ENCODE measurements around the gene ADK. TPM values are rescaled to one million over a fixed set of nuclear protein-coding genes. Genes with fewer than 3 reads are reported as not detected.
A peak's percentile ranks its signal among the peaks of the same experiment; 100 is the strongest.
"Not testable (repeated sequence)": the region's sequence is repeated elsewhere in the genome, so short reads cannot be mapped to it uniquely, and the experiment has no call there.

ADK gene
- total RNA-seq, 1 experiment from 2014 or later, result 48.6 TPM

DNA sequence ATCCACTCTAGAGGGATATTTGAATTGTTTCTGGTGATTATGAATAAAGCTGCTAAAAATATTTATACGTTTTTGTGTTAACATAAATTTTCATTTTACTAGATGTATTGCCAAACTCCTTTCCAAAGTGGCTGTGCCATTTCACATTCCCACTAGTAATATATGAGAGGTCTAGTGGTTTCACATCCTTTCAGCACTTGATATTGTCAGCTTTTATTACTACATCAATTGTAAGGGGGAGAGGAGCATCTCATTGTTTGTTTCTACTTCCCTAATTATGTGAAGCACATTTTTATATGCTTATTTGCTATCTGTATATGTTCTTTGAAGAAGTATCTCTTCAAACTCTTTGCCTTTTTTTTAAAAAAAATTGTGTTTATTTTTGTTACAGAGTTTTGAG lies 184.5 kb downstream of the ADK start:
- Histone ChIP-seq H3K4me1 (no peaks in the 10 kb centered on the region), H3K4me3 (no peak overlapping the region), H3K36me3 (no peaks in the 10 kb centered on the region; the same call in 1 of the 2 replicates), H3K9me3 (replicated peaks) (no peaks in the 10 kb centered on the region), H3K27me3 (no peaks in the 10 kb centered on the region), H3K27ac (no peak overlapping the region)
- DNase-seq, result no peak

DNA sequence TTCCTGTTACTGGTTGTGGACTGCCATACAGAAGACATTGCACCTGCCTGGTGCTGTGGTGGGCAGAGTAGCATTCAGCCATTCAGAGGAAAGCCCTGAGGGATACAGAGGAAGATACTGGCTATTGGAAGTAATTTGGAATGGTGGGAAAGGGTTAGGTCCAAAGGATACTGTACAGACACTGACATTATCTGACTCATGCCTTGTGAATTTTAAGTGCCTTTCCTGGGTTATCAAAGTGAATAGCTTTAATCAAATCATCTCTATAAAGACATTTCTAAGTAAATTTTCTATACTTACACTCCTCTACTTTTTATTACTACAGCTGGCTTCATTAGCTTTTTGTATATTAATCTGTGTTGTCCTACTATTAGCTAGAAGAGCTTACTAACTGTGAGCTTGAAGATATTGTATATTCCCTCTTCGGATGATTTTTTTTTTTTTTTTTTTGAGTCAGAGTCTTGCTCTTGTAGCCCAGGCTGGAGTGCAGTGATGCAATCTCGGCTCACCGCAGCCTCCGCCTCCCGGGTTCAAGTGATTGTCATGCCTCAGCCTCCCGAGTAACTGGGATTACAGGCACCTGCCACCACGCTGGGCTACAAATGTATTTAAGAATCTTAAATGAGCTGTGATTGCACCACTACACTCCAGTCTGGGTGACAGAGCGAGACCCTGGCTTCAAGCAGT lies 186.5 kb downstream of the ADK start:
- Histone ChIP-seq H3K27me3 (no peaks in the 10 kb centered on the region), H3K27ac (no peak overlapping the region), H3K36me3 (no peaks in the 10 kb centered on the region), H3K4me3 (no peak overlapping the region), H3K9me3 (replicated peaks) (no peaks in the 10 kb centered on the region), H3K4me1 (no peaks in the 10 kb centered on the region)
- DNase-seq, result no peak

DNA sequence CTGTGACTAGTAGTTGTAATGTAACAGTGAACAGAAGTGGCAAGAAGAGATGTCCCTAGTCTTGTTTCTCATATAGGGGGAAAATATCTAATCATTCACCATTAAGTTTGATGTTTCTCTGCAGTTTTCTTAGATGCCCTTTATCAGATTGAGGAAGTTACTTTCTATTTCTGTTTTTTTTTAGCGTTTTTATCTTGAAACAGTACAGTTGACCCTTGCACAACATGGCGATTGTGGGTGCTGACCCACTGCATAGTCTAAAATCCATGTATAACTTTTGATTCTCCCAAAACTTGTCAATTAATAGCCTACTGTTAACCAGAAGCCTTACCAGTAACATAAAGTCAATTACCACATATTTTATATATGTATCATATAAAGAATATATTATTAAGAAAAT lies 192.0 kb downstream of the ADK start:
- 0 out of 2 replicates have a peak, but pooled peaks cover 2% of the 10 kb centered on the region for H3K36me3 ChIP-seq
- DNase-seq, result no peak
- no peaks in the 10 kb centered on the region for H3K27me3 ChIP-seq
- no peaks in the 10 kb centered on the region for H3K4me1 ChIP-seq
- H3K27ac ChIP-seq, result no peak overlapping the region
- no peak overlapping the region for H3K4me3 ChIP-seq
- H3K9me3 ChIP-seq (replicated peaks), result peaks cover 10% of the 10 kb centered on the region; the same call in 1 of the 2 replicates

DNA sequence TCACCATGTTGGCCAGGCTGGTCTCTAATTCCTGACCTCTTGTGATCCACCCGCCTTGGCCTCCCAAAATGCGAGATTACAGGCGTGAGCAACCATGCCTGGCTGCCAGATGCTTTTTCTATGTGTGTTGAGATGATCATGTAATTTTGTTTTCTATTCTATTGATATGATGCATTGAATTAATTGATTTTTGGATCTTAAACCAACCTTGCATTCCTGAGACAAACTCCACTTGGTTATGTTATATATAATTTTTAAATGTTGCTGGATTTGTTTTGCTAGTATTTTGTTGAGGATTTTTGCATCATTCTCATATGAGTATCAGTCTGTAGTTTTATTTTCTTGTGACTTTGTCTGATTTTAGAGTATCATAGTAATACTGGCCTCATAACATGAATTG lies 192.8 kb downstream of the ADK start:
- peaks cover 10% of the 10 kb centered on the region; the same call in 1 of the 2 replicates for H3K9me3 ChIP-seq (replicated peaks)
- no peaks in the 10 kb centered on the region for H3K4me1 ChIP-seq
- no peaks in the 10 kb centered on the region for H3K27me3 ChIP-seq
- 0 out of 2 replicates have a peak, but pooled peaks cover 2% of the 10 kb centered on the region for H3K36me3 ChIP-seq
- no peak overlapping the region for H3K4me3 ChIP-seq
- H3K27ac ChIP-seq, result no peak overlapping the region
- DNase-seq, result no peak

DNA sequence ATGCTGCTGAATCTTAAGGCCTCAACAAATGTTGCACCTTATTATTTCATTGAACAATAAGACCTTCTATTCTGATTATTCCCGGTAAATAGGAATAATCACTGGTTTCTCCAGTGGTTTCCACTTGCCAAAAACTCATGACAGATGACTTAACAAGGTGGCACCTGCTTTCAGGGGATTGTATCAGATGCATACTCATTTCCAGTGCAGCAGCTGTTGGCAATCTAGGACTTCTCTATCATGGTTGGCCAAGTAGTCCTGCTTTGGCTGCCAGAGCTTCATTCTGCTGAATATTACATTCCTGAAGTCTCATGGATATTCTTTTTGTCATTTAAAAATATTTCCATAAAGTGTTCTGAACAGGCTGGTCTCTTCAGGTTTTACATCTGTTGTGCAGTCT lies 193.3 kb downstream of the ADK start:
- Histone ChIP-seq H3K27me3 (no peaks in the 10 kb centered on the region), H3K27ac (no peak overlapping the region), H3K4me3 (no peak overlapping the region), H3K36me3 (0 out of 2 replicates have a peak, but pooled peaks cover 2% of the 10 kb centered on the region), H3K9me3 (replicated peaks) (peaks cover 10% of the 10 kb centered on the region; the same call in 1 of the 2 replicates), H3K4me1 (no peaks in the 10 kb centered on the region)
- peak in 1 of 2 experiments; percentile 4 for DNase-seq

DNA sequence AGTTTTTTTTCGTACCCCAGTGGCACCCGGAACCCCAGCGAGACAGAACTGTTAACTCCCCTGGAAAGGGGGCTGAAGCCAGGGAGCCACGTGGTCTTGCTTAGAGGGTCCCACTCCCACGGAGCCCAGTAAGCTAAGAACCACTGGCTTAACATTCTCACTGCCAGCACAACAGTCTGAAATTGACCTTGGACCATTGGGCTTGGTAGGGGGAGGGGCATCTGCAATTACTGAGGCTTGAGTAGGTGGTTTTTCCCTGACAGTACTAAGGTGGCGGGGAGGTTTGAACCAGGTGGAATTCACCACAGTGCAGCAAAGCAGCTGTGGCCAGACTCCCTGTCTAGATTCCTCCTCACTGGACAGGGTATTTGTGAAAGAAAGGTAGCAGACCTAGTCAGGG lies 196.5 kb downstream of the ADK start:
- H3K36me3 ChIP-seq, result 0 out of 2 replicates have a peak, but pooled peaks cover 2% of the 10 kb centered on the region
- H3K27ac ChIP-seq, result no peak overlapping the region
- no peak overlapping the region for H3K4me3 ChIP-seq
- no peaks in the 10 kb centered on the region for H3K27me3 ChIP-seq
- no peak for DNase-seq
- H3K4me1 ChIP-seq, result no peaks in the 10 kb centered on the region
- H3K9me3 ChIP-seq (replicated peaks), result peaks cover 10% of the 10 kb centered on the region; the same call in 1 of the 2 replicates

DNA sequence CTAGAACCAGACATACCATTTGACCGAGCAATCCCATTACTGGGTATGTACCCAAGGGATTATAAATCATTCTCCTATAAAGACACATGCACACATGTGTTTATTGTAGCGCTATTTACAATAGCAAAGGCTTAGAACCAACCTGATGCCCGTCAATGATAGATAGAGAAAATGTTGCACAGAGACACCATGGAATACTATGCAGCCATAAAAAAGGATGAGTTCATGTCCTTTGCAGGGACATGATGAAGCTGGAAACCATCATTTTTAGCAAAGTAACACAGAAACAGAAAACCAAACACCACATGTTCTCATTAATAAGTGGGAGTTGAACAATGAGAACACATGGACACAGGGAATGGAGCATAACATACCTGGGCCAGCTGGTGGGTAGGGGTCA lies 202.0 kb downstream of the ADK start:
- H3K9me3 ChIP-seq (replicated peaks); DNase-seq; H3K27ac ChIP-seq; H3K4me1 ChIP-seq; H3K27me3 ChIP-seq; H3K36me3 ChIP-seq; H3K4me3 ChIP-seq: not testable (repeated sequence)

DNA sequence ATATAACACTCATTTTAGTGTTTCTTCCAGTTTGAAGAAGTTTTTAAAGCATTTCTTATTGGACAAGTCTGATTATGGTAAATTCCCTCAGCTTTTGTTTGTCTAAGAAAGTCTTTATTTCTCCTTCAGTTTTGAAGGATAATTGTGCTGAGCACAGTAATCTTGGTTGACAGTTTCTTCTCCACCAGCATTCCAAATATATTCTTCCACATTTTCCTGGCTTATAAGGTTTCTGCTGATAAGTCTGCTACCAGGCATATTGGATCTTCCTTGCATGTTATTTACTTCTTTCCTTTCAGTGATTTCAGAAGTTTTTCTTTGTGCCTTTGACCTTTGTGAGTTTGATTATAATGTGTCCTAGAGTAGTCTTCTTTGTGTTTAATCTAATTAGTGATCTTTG lies 210.7 kb downstream of the ADK start:
- Histone ChIP-seq H3K36me3 (no peaks in the 10 kb centered on the region), H3K27me3 (no peaks in the 10 kb centered on the region), H3K27ac (no peak overlapping the region), H3K9me3 (replicated peaks) (peaks cover 3% of the 10 kb centered on the region; the same call in 1 of the 2 replicates), H3K4me3 (no peak overlapping the region), H3K4me1 (no peaks in the 10 kb centered on the region)
- DNase-seq, result no peak

DNA sequence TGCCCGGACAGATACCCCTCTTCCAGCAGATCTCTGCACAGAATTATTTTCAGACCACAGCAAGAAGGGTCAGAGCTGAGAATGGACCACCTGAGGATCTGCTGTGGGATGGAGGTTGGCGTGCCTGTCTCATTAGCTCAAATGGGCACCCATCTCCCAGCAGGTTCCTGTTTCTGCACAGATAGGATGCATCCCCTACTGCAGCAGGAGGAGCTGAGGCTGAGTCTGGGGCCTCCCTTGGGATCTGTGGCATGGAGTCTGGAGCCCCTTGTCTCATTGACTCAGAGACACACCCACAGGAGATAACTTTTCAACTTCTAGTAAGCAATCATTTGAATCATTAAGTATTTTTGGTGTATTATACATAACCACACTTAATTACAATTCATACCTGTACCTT lies 212.7 kb downstream of the ADK start:
- Histone ChIP-seq H3K36me3 (no peaks in the 10 kb centered on the region), H3K27ac (no peak overlapping the region), H3K27me3 (no peaks in the 10 kb centered on the region), H3K9me3 (replicated peaks) (peaks cover 3% of the 10 kb centered on the region; the same call in 1 of the 2 replicates), H3K4me3 (no peak overlapping the region), H3K4me1 (no peaks in the 10 kb centered on the region)
- DNase-seq, result no peak

DNA sequence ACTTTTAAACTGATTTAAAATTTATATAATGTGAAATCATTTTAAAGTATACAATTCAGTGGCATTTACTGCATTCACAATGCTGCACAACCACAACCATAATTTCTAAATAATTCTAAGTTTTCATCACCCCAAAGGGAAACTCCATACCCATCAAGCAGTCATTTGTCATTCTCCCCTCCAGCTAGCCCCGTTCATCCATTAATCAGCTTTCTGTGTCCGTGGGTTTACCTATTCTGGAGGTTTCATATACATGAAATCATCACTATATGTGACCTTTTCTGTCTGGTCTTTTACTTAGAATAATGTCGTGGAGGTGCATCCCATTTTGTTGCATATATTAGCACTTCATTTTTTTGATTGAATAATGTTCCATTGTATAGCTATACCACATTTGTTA lies 214.1 kb downstream of the ADK start:
- no peaks in the 10 kb centered on the region for H3K4me1 ChIP-seq
- peaks cover 3% of the 10 kb centered on the region; the same call in 1 of the 2 replicates for H3K9me3 ChIP-seq (replicated peaks)
- no peaks in the 10 kb centered on the region for H3K36me3 ChIP-seq
- no peak for DNase-seq
- H3K27ac ChIP-seq, result no peak overlapping the region
- no peak overlapping the region for H3K4me3 ChIP-seq
- H3K27me3 ChIP-seq, result no peaks in the 10 kb centered on the region

DNA sequence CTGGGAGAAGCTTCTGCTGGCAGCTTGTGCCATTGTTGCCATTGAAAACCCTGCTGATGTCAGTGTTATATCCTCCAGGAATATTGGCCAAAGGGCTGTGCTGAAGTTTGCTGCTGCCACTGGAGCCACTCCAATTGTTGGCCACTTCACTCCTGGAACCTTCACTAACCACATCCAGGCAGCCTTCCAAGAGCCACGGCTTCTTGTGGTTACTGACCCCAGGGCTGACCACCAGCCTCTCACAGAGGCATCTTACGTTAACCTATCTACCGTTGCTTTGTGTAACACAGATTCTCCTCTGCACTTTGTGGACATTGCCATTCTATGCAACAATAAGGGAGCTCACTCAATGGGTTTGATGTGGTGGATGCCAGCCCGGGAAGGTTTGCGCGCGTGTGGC lies 220.7 kb downstream of the ADK start:
- H3K9me3 ChIP-seq (replicated peaks), result no peaks in the 10 kb centered on the region
- no peaks in the 10 kb centered on the region for H3K27me3 ChIP-seq
- no peaks in the 10 kb centered on the region for H3K4me1 ChIP-seq
- H3K4me3 ChIP-seq, result no peak overlapping the region
- H3K36me3 ChIP-seq, result no peaks in the 10 kb centered on the region
- no peak for DNase-seq
- no peak overlapping the region for H3K27ac ChIP-seq

DNA sequence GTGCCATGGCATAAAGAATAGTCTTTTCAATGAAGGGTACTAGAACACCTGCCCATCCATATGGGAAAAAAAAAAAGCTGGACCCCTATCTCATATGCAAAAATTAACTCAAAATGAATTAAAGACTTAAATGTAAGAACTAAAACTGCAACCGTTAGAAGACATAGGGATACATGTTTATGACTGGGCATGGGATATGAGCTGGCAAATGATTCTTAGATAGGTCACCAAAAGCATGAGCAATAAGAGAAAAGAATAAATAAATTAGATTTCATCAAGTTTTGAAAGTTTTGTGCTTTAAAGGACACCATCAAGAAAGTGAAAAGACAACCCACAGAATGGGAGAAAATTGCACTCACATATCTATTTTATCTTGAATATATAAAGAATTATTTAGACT lies 222.0 kb downstream of the ADK start:
- Histone ChIP-seq H3K4me3 (no peak overlapping the region), H3K4me1 (no peaks in the 10 kb centered on the region), H3K36me3 (no peaks in the 10 kb centered on the region), H3K27ac (no peak overlapping the region), H3K9me3 (replicated peaks) (no peaks in the 10 kb centered on the region), H3K27me3 (no peaks in the 10 kb centered on the region)
- no peak for DNase-seq

DNA sequence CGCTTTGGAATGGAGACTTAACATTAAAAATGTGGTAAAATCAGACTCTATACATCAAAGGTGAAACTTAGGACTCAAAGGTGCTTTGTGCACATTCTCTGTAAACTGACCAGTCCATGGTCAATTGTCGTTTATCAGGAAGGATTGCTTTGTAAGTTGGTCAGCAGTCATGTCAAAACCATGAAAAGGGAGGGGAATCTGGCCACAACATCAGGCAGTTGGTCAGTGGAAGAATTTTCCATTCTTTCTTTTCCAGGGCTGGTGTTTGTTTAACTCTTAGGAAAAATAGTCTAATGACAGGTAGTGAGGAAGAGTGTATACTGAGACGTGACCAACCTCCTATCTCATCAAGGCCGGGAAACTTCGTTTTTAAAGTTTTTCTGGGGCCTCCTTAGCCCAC lies 226.5 kb downstream of the ADK start:
- no peaks in the 10 kb centered on the region for H3K9me3 ChIP-seq (replicated peaks)
- no peaks in the 10 kb centered on the region for H3K4me1 ChIP-seq
- H3K4me3 ChIP-seq, result no peak overlapping the region
- no peak for DNase-seq
- no peaks in the 10 kb centered on the region for H3K27me3 ChIP-seq
- H3K36me3 ChIP-seq, result no peaks in the 10 kb centered on the region
- H3K27ac ChIP-seq, result no peak overlapping the region

DNA sequence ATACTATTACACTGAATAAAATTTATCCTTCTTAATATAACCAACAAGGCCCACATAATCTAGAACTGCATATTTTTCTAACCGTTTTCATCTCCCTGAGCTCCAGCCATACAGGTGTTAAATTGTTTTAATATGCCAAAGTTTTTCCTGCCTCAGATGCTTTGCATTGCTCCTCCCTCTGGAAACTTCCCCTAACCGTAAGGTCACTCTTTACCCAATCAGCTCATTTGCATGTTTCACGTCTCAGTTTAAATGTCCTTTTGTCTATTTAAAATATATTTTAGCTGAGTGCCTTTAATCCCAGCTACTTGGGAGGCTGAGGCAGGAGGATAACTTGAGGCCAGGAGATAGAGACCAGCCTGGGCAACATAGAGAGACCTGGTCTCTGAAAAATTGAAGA lies 228.5 kb downstream of the ADK start:
- Histone ChIP-seq H3K4me3 (no peak overlapping the region), H3K36me3 (no peaks in the 10 kb centered on the region), H3K27ac (no peak overlapping the region), H3K9me3 (replicated peaks) (no peaks in the 10 kb centered on the region), H3K27me3 (no peaks in the 10 kb centered on the region), H3K4me1 (no peaks in the 10 kb centered on the region)
- DNase-seq, result no peak

DNA sequence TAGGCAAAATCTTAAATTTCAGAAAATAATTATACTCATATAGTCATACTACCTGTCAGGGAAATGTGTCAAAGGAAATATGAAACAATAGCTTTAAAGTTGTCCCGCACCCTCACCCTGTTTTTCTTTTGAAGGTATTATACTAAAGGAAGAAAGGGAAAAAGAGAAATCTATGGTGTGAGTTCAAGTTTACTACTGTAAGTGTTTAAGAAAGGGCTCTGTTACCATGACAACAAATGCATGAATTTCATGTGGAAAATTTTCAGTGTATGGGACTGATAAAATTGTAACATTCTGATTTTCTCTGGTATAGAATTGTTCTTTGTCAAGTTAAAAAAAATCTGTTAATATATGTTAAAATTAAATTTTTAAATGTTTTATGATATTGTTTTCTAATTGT lies 229.8 kb downstream of the ADK start:
- no peaks in the 10 kb centered on the region for H3K36me3 ChIP-seq
- no peak overlapping the region for H3K27ac ChIP-seq
- no peak overlapping the region for H3K4me3 ChIP-seq
- DNase-seq, result no peak
- no peaks in the 10 kb centered on the region for H3K4me1 ChIP-seq
- H3K9me3 ChIP-seq (replicated peaks), result no peaks in the 10 kb centered on the region
- no peaks in the 10 kb centered on the region for H3K27me3 ChIP-seq

DNA sequence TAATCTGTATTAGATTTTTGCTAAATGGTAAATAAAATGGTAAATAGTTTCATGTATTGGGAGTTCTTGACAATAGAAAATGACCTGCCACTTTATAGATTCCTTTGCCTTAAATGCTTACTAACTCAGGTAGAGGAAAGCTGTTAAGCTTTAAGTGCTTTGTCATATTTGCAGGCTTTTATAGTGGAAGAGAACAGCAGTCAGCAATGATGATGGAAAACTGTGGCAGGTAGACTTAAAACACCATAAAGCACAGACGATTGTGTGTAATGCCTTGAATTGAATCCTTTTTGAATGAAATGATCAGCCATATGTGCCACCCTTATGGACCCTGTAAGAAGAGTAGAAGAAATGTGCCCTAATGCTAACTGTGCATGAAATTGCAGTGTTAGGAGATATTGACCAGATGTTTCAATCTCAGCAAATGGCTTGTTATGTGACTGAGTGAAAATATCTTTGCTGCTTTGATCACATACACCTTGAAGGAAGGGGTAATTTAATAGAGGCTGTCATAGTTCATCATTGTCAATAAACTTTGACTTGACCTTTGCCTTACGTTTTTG lies 230.4 kb downstream of the ADK start:
- Histone ChIP-seq H3K9me3 (replicated peaks) (no peaks in the 10 kb centered on the region), H3K4me1 (no peaks in the 10 kb centered on the region), H3K27ac (no peak overlapping the region), H3K36me3 (no peaks in the 10 kb centered on the region), H3K27me3 (no peaks in the 10 kb centered on the region), H3K4me3 (no peak overlapping the region)
- no peak for DNase-seq
